ENCODE measurements around the gene KCNK15.

DNA sequence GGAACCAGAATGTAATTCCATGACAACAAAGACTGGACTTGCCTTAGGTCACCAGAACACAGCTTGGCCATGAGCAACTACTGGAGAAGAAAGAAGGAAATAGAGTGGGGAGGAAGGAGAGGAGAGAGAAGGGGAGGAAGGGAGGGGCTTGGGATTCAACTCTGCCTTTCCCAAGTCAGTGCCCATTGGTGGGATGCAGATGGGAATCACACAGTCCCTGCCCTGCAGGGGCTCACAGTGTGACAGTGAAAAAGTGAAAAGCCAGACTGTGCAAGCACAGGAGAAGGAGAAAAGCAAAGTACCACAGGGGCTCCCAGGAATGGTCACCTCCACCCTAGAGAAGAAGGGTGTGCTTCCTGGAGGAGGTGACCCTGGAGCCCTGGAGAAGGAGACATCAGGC is 50.6 kb downstream of the KCNK15 start:
- TF ChIP-seq, protein P1, sequence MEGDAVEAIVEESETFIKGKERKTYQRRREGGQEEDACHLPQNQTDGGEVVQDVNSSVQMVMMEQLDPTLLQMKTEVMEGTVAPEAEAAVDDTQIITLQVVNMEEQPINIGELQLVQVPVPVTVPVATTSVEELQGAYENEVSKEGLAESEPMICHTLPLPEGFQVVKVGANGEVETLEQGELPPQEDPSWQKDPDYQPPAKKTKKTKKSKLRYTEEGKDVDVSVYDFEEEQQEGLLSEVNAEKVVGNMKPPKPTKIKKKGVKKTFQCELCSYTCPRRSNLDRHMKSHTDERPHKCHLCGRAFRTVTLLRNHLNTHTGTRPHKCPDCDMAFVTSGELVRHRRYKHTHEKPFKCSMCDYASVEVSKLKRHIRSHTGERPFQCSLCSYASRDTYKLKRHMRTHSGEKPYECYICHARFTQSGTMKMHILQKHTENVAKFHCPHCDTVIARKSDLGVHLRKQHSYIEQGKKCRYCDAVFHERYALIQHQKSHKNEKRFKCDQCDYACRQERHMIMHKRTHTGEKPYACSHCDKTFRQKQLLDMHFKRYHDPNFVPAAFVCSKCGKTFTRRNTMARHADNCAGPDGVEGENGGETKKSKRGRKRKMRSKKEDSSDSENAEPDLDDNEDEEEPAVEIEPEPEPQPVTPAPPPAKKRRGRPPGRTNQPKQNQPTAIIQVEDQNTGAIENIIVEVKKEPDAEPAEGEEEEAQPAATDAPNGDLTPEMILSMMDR (conservative IDR thresholded peaks at IDR 0.05; ENCODE audit: low read depth, low read length) = no peak
- TF ChIP-seq EZH2 (IDR thresholded peaks at IDR 0.05; ENCODE audit: low read length, unreplicated experiment) = no peak
- TF ChIP-seq EZH2phosphoT487 (IDR thresholded peaks at IDR 0.05; ENCODE audit: borderline replicate concordance, low read length) = no peak
